Measurements from ENCODE around the gene ACCSL.
A peak's percentile ranks its signal among the peaks of the same experiment; 100 is the strongest.

The ACCSL gene

GRCh38 chr11:44047931-44048431, at the start of gene ACCSL:
TSS of gene ACCSL (plus strand) at chr11:44047981. CDS start at chr11:44048037, 56 bp downstream.
- no peak for DNase-seq

DNA sequence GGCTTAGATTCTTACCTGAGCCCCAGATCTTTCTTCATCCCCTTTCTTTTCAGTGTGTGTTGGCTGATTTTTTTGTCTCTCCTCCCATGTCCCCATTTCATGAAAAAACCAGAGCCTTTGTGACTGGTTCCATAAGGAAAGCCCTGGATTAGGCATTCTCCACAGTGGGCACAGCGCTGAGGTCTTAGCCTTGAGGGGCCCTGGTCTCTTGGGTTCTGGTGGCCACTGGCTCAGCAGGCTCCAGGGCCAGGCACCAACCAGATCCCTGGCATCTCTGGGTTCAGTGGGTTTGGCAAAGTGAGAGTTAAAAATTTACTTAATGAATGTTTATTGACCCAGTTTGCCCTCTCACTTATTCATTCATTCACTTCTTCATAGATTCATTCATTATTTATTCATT, 49.5 kb upstream of the ACCSL start:
- DNase-seq = no peak

DNA sequence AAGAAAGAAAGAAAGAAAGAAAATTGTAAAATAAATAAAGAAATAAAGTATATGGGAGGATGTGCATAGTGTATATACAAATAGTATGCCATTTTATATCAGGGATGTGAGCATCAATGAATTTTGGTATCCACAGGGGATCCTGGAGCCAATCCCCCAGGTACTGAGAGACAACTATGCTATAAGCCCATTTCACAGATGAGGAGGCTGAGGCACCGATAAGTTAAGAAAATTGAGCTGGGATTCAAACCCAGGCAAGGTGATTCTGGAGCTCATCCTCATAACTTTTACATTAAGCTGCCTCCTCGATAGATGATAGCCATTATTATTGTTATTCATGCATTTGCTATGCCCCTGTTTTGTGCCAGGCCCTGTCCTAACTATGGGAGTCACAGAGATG, 47.0 kb upstream of the ACCSL start:
- no peak for DNase-seq

DNA sequence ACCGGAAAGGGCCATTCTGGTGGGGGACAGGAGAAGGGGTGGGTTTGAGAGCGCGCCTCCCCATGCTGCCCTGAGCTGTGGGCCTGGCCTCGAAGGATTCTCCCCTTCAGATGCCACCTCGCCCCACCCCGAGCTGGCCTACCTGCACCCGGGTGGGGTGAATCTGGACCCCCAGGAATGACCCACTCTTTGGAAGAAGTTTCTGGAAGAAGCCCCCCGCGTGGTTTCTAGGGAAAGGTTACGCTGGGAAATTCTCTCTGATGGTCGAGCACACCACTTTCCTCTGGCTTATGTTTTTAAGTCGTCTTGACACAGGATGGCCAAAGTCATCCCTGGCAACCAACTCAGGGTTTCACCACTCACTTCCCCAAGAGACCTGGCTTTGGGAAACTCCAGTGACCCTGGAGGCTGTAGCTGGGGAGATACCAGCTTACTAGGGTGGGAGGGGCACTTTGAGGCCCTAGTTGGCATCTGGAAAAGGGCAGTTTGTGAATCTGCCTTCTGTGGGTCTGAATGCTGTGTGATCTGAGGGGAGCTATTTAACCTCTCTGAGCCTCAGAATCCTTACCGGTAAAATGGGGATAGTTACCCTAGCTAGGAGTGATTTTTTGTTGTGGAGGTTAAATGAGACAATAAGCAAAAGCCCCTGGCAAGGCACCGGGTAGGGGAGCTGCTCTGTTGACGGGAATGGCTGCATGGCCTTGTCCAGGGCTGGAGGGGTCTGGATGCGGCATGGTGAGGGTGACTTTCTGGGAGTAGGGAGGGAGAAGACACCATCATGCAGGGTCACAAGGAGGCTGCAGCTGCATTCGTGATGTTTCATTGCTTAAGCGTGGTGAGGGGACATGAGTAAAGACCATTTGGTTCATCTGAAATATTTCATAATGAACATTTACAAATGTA, 45.3 kb upstream of the ACCSL start:
- DNase-seq = no peak

DNA sequence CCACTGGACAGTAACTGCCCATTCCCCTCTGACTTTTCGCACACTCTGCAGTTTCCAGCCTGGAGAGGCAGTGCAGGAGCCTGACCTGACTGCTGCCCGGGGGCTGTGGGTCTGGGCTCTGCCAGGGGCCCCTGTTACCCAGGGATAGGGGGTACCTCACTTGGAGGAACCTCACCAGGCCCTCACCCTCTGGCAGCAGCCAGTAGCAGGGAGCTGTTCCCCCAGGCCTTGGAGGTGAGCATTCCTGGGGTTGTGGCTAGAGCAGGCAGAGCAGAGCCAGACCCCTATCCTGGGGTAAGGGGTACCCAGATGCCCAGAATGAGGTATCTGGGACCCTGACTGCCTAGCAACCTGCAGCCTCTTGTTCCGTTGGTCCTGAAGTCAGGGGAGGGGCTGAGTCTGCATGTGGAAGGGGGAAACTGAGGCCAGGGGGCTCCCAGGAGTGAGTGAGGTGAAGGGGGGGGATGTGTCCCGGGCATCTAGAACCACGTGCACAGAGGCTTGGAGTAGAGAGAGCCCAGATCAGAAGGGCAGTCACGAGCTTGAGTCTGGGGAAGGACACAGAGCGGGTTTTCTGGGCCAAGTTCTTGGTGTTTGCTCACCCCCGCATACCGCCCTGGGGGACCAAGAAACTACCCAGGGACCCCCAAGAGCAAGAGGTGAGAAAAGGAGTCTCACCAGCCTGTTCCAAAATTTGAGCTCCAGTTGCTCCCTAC, 43.9 kb upstream of the ACCSL start:
- DNase-seq = no peak

- no peak for DNase-seq
Observed at GRCh38 chr11:44004452-44005062, 43.2 kb upstream of the ACCSL start.

- DNase-seq = peak; percentile 94
Observed at GRCh38 chr11:44005063-44005701, 42.6 kb upstream of the ACCSL start.

- no peak for DNase-seq
Observed at GRCh38 chr11:44005956-44006355, 41.8 kb upstream of the ACCSL start.

DNA sequence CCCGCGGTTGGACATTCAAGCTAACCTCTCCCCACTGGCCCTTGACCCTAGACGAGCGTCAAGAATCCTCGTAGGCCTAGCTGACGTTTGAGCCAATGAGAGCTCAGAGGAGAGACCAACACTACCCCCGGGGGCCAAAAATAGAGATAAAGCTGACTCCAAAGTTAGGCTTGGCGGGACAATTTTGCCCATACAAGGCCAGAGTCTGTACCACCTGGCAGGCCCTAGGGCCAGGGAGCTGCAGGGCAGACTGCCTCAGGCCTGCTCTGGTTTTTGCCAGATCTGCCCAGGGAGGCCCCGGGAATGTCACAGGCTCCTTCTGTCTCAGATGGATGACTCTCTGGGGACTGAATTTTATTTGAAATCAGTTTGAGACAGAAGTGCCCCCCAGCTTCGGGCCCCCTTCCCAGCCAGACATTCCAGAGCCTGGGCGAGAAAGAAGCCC, 40.8 kb upstream of the ACCSL start:
- peak; percentile 21 for DNase-seq

GRCh38 chr11:44007481-44008087, 40.2 kb upstream of the ACCSL start:
- DNase-seq = no peak

- DNase-seq = no peak
Observed at GRCh38 chr11:44008088-44008501, 39.7 kb upstream of the ACCSL start.

DNA sequence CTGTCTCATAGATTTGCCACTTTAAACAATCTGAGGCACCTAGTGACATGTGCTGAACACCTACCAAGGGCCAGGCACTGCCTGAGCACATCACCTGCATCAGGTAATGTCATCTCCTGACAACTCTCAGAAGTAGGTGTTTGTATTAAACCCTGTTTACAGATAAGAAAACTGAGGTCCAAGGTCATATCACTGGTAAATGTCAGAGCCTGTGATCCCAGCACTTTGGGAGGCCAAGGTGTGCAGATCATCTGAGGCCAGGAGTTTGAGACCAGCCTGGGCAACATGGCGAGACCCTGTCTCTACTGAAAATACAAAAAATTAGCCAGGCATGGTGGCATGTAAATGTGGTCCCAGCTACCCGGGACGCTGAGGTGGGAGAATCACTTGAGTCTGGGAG, 39.1 kb upstream of the ACCSL start:
- no peak for DNase-seq

GRCh38 chr11:44010789-44011251, 37.0 kb upstream of the ACCSL start:
- DNase-seq = no peak

- DNase-seq = no peak
Observed at GRCh38 chr11:44011797-44012196, 36.0 kb upstream of the ACCSL start.

GRCh38 chr11:44014968-44015623, 32.7 kb upstream of the ACCSL start:
- no peak for DNase-seq

DNA sequence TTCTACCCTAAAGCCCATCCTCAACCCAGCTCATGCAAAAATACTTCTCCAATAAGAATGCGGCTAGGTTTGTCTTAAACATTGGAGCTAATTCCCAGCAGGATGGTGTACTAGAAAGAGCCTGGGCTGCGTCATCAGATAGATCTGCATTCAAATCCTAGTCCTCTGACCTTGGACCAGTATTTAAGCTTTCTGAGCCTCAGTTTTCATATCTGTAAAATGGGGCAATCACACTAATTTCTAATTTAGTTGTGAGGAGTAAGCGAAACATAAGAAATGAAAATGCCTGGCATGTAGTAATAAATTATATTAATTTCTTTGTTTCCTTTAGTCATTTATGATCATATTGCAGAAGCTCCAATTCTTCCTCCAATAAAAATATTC, 32.2 kb upstream of the ACCSL start:
- no peak for DNase-seq

DNA sequence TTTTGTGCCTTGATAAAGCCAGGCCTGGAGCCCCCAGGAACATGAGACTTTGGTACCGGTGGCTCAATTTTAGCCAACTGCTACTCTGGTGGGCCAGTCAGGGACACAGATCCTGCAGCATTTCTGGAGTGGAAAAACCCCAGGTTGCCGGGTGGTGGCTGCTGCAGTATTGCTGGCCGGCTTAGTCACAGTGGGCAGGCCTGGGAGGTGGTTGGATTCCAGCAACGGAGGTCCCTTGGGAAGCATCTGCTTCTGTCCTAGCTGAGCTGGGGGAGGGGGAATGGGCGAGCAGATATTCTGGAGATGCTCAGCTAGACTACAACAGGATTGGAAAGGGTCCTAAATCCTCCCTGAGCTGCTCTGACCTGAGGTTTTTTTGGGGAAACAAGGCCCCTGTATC, 31.6 kb upstream of the ACCSL start:
- peak; percentile 28 for DNase-seq

DNA sequence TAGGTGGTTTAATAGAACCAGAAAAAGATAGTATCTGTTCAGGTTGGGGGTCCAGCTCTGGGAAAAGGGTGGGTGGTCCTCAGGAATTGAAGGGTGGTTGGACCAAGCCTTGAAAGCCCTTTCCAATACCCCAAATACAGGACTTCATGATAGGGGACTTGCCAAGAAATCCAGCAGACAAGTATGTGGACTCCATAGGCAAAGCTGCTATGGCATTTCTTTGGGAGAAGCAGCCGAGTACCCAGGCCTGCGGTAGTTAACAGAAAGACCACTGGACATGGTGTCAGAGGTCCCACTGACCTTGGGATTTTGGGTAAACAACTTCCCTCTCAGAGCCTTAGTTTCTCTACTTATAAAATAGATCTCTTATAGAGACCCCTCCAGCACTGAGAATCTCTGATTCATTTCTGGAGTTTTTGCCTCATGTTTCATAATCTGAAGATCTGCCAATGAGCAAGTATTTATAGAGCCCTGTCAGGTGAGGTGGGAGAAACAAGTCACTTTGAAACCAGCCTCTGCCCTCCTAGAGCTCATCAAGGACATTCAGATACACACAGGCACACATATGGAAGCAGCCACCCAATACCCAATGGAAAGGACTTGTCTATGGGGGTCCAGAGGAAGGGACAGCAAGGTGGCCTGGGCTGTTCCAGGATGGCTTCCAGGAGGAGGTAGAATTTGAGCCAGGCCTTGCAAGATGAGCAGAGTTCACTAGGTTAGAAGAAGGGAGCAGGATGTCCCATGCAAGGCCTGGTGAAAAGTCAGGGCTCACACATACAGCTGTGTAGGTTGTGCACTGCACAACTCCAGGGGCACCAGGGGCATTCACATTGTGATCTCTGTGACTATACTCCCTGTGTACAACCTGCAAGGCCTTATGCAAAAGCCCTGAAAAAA, 31.0 kb upstream of the ACCSL start:
- DNase-seq = no peak

GRCh38 chr11:44017443-44018126, 30.2 kb upstream of the ACCSL start:
- DNase-seq = peak; percentile 86

DNA sequence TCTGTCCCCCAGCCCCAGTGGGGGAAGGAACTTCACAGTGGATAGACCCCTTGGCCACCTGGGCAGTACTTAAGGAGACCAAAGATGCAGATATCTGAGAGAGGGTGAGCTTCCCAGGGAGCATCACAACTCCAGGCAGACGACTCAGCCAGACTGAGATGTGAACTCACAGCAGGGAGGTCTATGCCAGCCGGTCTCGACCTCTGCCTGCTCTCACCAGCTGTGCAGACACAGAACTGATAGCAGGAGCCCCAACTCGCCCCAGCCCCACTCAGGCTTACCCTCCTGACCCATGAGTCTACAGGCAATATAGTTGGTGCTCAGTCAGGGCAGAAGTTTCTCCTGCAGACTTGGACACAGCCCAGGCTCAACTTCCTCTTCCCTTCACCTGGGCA, 29.7 kb upstream of the ACCSL start:
- DNase-seq = peak; percentile 86

Data from NCI-H2171 treated with DMSO at 0.1 percent for 48 hours (cell line).